ENCODE measurements around the gene STK31.
A peak's percentile ranks its signal among the peaks of the same experiment; 100 is the strongest.
"Not testable (repeated sequence)": the region's sequence is repeated elsewhere in the genome, so short reads cannot be mapped to it uniquely, and the experiment has no call there.

STK31 gene

DNA sequence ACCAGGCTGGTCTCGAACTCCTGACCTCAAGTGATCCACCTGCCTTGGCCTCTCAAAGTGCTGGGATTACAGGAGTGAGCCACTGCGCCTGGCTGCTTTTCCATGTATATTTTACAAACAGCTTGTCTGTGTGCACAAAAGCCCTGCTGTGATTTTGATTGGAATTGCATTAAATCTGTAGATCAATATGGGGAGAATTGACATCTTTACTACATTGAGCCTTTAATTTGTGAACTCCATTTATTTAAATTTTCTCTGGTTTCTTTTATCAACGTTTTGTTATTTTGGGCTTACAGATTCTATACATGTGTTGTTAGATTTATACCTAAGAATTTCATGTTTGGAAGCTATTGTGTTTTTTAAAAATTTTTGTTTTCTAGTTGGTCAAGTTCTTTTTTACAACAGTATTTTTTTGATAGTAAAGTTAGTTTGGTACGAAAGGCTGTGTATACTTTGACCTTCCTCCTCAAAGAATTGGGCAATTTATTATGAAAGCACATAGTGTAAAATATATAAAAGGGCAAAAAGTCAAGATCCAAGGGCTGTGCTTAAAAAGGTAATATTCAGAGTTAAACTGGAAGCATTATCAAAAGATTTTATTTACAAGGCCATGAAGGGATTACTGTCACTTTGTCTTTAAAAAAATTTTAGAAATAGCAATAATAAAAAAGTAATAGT lies 92.8 kb downstream of the STK31 start:
- no peak for DNase-seq (ENCODE audit: low read depth)

DNA sequence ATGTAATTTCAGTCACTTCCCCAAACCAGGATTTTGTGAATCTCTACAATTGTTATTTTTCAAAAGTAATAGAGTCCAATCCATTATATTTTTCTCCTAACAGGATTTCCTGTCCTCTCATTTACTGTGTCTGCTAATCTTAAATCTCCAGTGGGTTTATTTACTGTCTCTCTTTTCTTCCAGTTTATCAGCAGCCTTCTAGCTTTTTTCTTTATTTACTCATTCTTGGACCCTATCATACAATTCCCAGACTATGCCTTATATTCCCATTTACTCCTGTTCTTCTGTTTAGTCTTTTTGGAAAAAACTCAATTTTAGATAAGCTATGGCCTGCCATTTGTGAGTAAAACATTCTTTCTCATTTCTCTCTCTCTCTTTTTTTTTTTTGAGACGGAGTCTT lies 94.7 kb downstream of the STK31 start:
- no peak for DNase-seq (ENCODE audit: low read depth)

DNA sequence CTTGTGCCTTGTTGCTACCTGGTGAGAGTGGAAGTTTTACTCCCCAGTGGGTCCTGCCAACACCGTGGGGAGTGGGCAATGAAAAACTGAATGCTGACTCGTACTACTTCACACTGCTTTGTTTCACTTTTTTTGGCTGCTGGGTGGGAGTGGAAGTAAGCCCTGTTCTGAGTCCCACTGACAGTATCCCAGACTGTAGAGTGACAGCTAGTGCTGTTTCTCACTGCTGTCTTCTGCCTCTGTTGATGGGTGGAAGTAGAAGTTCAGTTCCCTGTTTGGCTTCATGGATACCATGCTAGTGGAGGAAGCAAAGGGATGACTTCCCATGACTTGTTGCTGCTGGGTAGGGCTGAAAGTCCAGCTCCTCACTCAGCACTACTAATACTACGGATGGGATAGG lies 98.4 kb downstream of the STK31 start:
- DNase-seq (ENCODE audit: low read depth), result no peak

DNA sequence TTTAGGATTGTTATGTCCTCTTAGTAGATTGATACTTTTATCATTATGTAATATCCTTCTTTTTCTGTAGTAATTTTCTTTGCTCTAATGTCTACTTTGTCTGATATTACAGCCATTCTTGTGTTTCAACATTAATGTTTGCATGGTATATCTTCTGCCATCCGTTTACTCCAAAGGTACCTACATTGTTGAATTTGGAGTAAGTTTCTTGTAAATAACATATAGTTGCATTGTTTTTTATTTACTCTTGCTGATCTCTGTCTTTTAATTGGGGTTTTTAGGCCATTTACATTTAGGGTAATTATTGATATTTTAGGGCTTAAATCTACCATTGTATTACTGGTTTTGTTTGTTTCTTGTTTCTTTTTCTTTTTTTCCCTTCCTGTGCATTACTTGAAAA lies 100.1 kb downstream of the STK31 start:
- DNase-seq (ENCODE audit: low read depth), result no peak

DNA sequence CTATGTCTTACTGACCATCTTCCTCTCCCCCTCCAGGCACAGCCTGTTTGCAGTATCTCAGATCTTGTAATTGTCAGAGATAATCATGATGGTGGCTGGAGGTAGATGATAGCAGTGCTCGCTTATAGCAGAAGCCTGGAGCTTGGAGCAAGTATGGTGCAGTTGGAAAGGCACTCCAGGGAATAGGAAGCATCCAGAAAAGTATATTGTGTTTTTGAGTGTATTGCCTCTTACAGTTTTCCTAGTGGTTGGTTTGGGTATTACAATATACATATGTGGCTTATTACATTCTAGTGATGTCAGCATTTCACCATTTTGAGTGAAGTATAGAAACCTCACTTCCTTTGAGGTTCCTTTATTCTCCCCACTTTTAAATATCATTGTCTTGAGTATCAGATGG lies 101.5 kb downstream of the STK31 start:
- DNase-seq (ENCODE audit: low read depth), result no peak

DNA sequence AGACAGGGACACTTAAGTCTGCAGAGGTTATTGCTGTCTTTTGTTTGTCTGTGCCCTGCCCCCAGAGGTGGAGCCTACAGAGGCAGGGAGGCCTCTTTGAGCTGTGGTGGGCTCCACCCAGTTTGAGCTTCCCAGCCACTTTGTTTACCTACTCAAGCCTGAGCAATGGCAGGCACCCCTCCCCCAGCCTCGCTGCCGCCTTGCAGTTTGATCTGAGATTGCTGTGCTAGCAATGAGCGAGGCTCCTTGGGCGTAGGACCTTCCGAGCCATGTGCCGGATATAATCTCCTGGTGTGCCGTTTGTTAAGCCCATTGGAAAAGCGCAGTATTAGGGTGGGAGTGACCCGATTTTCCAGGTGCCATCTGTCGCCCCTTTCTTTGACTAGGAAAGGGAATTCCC lies 118.1 kb downstream of the STK31 start:
- not testable (repeated sequence) for DNase-seq (ENCODE audit: low read depth)

DNA sequence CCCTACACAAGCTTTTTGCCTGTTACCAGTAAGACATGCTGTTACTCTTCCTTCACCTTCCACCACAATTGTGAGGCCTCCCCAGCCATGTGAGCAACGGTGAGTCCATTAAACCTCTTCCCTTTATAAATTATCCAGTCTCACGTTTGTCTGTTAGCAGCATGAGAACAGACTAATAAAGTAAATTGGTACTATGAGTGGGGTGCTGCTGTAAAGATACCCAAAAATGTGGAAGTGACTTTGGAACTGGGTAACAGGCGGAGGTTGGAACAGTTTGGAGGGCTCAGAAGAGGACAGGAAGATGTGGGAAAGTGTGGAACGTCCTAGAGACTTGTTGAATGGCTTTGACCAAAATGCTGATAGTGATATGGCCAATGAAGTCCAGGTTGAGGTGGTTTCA lies 122.7 kb downstream of the STK31 start:
- not testable (repeated sequence) for DNase-seq (ENCODE audit: low read depth)

DNA sequence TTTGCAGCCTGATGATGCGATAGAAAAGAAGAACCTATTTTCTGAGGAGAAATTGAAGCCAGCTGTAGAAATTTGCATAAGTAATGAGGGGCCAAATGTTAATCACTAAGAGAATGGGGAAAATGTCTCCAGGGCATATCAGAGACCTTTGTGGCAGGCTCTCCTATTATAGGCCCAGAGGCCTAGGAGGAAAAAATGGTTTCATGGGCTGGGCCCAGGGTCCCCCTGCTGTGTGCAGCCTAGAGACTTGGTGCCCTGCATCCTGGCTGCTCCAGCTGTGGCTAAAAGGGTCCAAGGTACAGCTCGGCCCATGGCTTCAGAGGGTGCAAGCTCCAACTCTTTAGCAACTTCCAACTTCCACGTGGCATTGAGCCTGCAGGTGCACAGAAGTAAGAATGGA lies 123.4 kb downstream of the STK31 start:
- DNase-seq (ENCODE audit: low read depth), result no peak

DNA sequence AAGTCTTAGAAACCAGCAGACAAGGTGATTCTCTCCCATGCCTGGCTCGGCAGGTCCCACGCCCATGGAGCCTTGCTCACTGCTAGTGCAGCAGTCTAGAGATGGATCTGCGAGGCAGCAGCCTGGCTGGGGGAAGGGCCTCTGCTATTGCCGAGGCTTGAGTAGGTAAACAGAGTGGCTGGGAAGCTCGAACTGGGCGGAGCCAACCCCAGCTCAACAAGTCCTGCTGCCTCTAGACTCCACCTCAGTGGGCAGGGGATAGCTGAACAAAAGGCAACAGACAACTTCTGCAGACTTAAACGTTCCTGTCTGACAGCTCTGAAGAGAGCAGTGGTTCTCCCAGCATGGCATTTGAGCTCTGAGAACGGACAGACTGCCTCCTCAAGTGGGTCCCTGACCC lies 134.8 kb downstream of the STK31 start:
- not testable (repeated sequence) for DNase-seq (ENCODE audit: low read depth)

DNA sequence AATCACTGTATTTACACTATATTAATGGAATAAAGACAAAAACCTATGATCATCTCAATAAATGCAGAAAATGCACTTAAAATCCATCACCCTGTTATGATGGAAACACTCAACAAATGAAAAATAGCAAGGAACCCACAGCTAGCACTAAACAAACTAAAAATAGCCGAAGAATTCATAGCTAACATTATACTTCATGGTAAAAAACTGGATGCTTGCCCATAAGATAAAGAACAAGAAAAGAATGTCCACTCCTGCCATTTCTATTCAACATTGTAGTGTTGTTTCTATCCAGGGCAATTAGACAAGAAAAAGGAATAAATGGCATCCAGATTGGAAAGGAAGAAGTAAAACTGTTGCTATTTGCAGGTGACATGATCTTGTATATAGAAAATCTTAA lies 142.1 kb downstream of the STK31 start:
- DNase-seq (ENCODE audit: low read depth), result peak; percentile 5

DNA sequence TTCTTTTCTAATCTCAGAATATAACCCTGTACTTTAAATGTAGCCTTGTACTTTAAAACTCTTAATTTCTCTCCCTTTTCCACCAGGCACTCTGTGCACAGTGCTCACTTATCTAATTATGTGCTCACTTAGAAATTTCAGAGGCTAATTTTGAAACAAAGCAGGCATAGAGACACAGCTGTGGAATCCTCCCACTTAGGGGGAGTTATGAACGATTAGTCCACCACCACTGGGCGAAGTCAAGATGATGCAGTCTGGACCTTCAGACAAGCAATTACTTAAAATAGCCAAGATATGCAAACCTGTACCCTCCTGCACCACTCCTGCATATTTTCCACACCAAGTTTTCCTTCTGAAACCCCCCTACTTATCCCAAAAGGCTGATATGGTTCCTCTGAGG lies 143.0 kb downstream of the STK31 start:
- no peak for DNase-seq (ENCODE audit: low read depth)

DNA sequence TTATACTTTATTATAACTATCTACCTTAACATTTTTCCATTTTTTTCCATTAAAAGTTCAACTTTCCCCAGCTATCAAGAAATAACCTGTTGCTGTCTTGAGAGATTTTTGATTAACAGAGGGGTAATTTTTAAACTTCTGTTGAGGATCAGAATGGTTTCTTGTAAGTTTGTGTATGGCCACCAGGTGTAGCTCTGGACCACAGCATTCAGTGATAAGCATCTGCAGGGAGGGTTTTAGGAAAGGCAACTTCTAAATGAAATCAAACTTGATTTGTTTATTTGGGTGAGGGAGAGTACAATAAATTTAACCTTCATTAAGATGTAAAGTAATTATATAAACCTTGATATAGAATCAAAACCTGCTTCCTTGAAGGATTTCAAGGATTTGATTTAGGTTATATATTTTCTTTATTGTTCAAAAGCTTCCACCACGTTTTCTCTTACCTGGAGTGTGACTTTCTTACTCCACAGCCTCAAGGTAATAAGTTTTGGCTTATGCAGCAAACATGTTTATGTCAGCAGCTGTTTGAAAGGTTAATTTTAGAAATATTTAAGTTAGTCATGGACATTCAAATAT lies 153.3 kb downstream of the STK31 start:
- peak; percentile 26 for DNase-seq (ENCODE audit: low read depth)

DNA sequence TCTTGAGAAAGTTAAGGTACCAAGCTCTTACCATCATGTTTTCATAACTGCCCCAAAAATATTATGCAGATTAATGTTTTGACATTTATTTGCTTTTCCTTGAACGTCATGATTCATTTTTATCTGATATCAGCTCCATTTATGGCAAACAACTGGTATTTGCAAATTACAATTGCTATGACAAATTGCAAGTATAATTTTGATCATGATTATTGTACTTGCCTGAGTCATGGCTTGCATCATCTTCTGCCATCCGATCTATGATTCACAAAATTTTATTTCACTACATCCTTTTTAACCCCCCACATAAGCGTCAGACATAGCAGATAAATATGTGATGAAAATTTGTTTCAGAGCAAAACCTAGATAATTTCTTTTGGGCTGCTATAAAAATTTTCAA lies 155.0 kb downstream of the STK31 start:
- peak; percentile 40 for DNase-seq (ENCODE audit: low read depth)

DNA sequence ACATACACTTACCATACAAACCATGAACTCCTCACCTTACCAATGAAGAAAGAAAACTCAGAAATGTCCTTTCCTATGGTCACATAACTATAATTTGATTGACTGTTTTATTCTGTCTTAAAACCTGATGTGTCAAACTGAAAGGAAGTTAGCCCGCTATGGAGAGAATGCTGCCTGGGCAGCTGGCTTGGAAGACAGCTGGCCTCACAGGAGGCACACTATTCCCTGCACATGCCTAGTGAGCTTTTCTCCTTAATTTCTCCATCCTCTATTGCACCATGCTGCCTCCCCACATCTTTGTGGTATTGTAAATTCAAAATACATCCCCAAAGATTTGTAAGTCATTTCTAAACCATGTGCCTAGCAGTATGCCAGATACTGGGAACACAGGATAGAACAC lies 163.3 kb downstream of the STK31 start:
- DNase-seq (ENCODE audit: low read depth), result no peak

DNA sequence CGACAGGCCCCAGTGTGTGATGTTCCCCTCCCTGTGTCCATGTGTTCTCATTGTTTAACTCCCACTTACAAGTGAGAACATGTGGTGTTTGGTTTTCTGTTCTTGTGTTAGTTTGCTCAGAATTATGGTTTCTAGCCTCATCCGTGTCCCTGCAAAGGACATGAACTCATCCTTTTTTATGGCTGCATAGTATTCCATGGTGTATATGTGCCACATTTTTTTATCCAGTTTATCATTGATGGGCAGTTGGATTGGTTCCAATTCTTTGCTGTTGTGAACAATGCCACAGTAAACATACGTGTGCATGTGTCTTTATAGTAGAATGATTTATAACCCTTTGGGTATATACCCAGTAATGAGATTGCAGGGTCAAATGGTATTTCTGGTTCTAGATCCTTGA lies 166.5 kb downstream of the STK31 start:
- DNase-seq (ENCODE audit: low read depth), result not testable (repeated sequence)
